T-cell (primary cell): Measurements from ENCODE around the gene MFAP5. TPM values are rescaled to one million over a fixed set of nuclear protein-coding genes. Genes with fewer than 3 reads are reported as not detected.
"Not testable (repeated sequence)": the region's sequence is repeated elsewhere in the genome, so short reads cannot be mapped to it uniquely, and the experiment has no call there.

Experiments
- ATAC-seq, 4 experiments: fragments of 200-7000 bp in 3 of 4; fragments of 150-1000 bp in 1 of 4; cut with Tn5 transposase; replicated peaks in 1 of 4; 1 replicate in 3 of 4; 2 replicates in 1 of 4; pipeline ENCODE4 v1.10.0; 2021; ENCODE audit warnings: moderate library complexity in 3 of 4, mild to moderate bottlenecking in 2 of 4, moderate number of reproducible peaks in 1 of 4
- CTCF ChIA-PET, 2 donors: fragments of 300-600 bp; sonication (Branson Sonifier 250); formaldehyde crosslinking; loops; one replicate each; lab custom pipeline; 2022; ENCODE audit warnings: antibody characterized with exemption in 2 of 2; lab: Charles Lee
- POLR2A ChIA-PET, 2 donors: fragments of 300-600 bp; sonication (Branson Sonifier 250); formaldehyde crosslinking; loops; one replicate each; lab custom pipeline; 2022; ENCODE audit warnings: antibody characterized with exemption in 2 of 2; lab: Charles Lee
- DNase-seq, 35 experiments: peaks; one replicate each; pipeline versions ENCODE4 v3.0.0 to v3.0.0-alpha.2; 2013 to 2023
- H3K27ac ChIP-seq: one replicate; pipeline ENCODE4 v1.5.1; 2013; ENCODE audit warnings: low read length
- H3K27me3 ChIP-seq, 2 experiments: replicated peaks in 1 of 2; 1 replicate in 1 of 2; 2 replicates in 1 of 2; pipeline versions ENCODE4 v1.6.1 to v1.7.0; 2013; ENCODE audit warnings: low read length in 1 of 2, mixed read lengths in 1 of 2; ENCODE audit not compliant: control insufficient read depth in 2 of 2, insufficient read depth in 2 of 2; ENCODE audit errors: extremely low read depth in 1 of 2
- H3K36me3 ChIP-seq, 2 donors: 1 replicate in 1 of 2; 2 replicates in 1 of 2; pipeline versions ENCODE4 v1.6.1 to v1.7.0; 2013; ENCODE audit warnings: low read length in 1 of 2; ENCODE audit not compliant: control insufficient read depth in 2 of 2, insufficient read depth in 1 of 2; ENCODE audit errors: extremely low read depth in 1 of 2
- H3K4me1 ChIP-seq, 2 experiments: 1 replicate in 1 of 2; 2 replicates in 1 of 2; pipeline versions ENCODE4 v1.6.1 to v1.7.0; 2013; ENCODE audit warnings: low read length in 2 of 2, mixed read lengths in 1 of 2; ENCODE audit not compliant: insufficient read depth in 2 of 2, control insufficient read depth in 1 of 2; ENCODE audit errors: extremely low read depth in 1 of 2
- H3K4me3 ChIP-seq, 2 donors: 1 replicate in 1 of 2; 2 replicates in 1 of 2; pipeline versions ENCODE4 v1.5.1 to v1.7.0; 2013; ENCODE audit warnings: mild to moderate bottlenecking in 2 of 2, low read length in 1 of 2, moderate library complexity in 1 of 2; ENCODE audit not compliant: control insufficient read depth in 1 of 2; ENCODE audit errors: extremely low read depth in 1 of 2
- H3K9me3 ChIP-seq: 2 replicates; pipeline ENCODE4 v1.7.0; 2013
- H3K27ac Mint-ChIP-seq, 2 donors: one replicate each; pipeline ENCODE4 v1.8.0; 2020 to 2021; ENCODE audit warnings: mild to moderate bottlenecking in 2 of 2, mixed read lengths in 2 of 2
- H3K27me3 Mint-ChIP-seq, 2 donors: one replicate each; pipeline ENCODE4 v1.8.0; 2021 to 2022; ENCODE audit warnings: mixed read lengths in 2 of 2
- H3K36me3 Mint-ChIP-seq: one replicate; pipeline ENCODE4 v1.8.0; 2021; ENCODE audit warnings: mixed read lengths
- H3K4me1 Mint-ChIP-seq, 3 donors: one replicate each; pipeline ENCODE4 v1.8.0; 2020 to 2022; ENCODE audit warnings: mixed read lengths in 3 of 3, mild to moderate bottlenecking in 1 of 3
- H3K4me3 Mint-ChIP-seq, 3 donors: one replicate each; pipeline ENCODE4 v1.8.0; 2020 to 2022; ENCODE audit warnings: mild to moderate bottlenecking in 3 of 3, mixed read lengths in 3 of 3, moderate library complexity in 3 of 3
- H3K9me3 Mint-ChIP-seq, 3 donors: one replicate each; pipeline ENCODE4 v1.8.0; 2020 to 2022; ENCODE audit warnings: mixed read lengths in 3 of 3
- WGBS: methylation state at CpG from one replicate; pipeline ENCODE4 v1.1.5; 2013; ENCODE audit warnings: missing lambda C conversion rate; ENCODE audit not compliant: insufficient coverage; 5-methylcytosine and 5-hydroxymethylcytosine counted together
- total RNA-seq, 35 experiments: library from RNA in 6 of 35; stranded (reverse) in 6 of 35; fragments of 120-200 nt in 1 of 35; gene quantifications; one replicate each; pipeline versions ENCODE4 v1.2.1 to v1.2.4 and lab custom pipeline; 2013 to 2026

The MFAP5 gene
- total RNA-seq, 5 donors from 2014 or later (not counting 1 experiment from before 2014, with no cell fraction given), result not detected

GRCh38 chr12:8639936-8640335, 22.7 kb downstream of the MFAP5 start:
- Histone ChIP-seq H3K27me3 (no peaks in the 10 kb centered on the region), H3K4me3 (no peak overlapping the region), H3K9me3 (no peaks in the 10 kb centered on the region), H3K36me3 (no peaks in the 10 kb centered on the region), H3K27ac (no peak overlapping the region), H3K4me1 (peaks cover 7 to 10% of the 10 kb centered on the region in 2 experiments)
- H3K4me3 Mint-ChIP-seq, result no peak overlapping the region
- no peaks in the 10 kb centered on the region for H3K27me3 Mint-ChIP-seq
- CTCF ChIA-PET, result interaction anchor here in 1 of 2 donors (0.6 to 1.1 kb wide), 2 partner anchors 27 to 115 kb away, joined by 3 to 4 read pairs; partner anchors contain the start of gene AICDA
- no peaks in the 10 kb centered on the region for H3K36me3 Mint-ChIP-seq
- no peak for ATAC-seq
- H3K27ac Mint-ChIP-seq, result peak overlapping the region; percentile 16 to 37
- no peaks in the 10 kb centered on the region for H3K9me3 Mint-ChIP-seq
- POLR2A ChIA-PET, result no interaction called here
- DNase-seq, result no peak
- H3K4me1 Mint-ChIP-seq, result peaks cover 15 to 17% (median 15%) of the 10 kb centered on the region in 3 donors
- WGBS, result no CpG with 5 or more reads among the region's 2 CpGs

DNA sequence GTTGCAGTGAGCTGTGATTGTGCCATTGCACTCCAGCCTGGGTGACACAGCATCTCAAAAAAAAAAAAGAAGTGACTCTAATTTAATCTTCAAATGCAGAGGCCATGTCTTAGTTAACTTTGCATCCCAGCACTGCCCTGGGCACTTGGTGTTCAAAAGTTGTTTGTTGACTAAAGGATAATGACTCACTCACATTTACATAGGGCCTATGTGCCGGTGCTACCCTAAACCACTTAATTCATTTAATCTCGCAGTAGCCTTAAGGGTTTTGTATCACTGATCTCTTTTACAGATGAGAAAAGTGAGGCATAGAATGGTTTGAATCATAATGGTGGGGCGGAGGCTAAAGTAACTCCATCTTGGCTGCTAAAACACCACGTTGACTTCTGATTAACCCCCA, 23.7 kb downstream of the MFAP5 start:
- no CpG with 5 or more reads among the region's 4 CpGs for WGBS
- no peak overlapping the region for H3K4me3 Mint-ChIP-seq
- H3K4me1 ChIP-seq, result peaks cover 2 to 3% of the 10 kb centered on the region in 2 experiments
- H3K36me3 Mint-ChIP-seq, result no peaks in the 10 kb centered on the region
- DNase-seq (no peak), ATAC-seq (no peak)
- H3K4me1 Mint-ChIP-seq, result peaks cover 5 to 7% (median 6%) of the 10 kb centered on the region in 3 donors
- H3K9me3 Mint-ChIP-seq, result no peaks in the 10 kb centered on the region
- CTCF ChIA-PET, result interaction anchor here in 1 of 2 donors (0.6 kb wide), 1 partner anchor 19 kb away, joined by 4 read pairs; no protein-coding TSS in a partner anchor
- no peak overlapping the region for H3K4me3 ChIP-seq
- peak overlapping the region; percentile 0 to 16 for H3K27ac Mint-ChIP-seq
- H3K27me3 Mint-ChIP-seq, result no peaks in the 10 kb centered on the region
- POLR2A ChIA-PET, result no interaction called here
- H3K27ac ChIP-seq, result no peak overlapping the region
- no peaks in the 10 kb centered on the region for H3K27me3 ChIP-seq
- H3K36me3 ChIP-seq, result no peaks in the 10 kb centered on the region
- H3K9me3 ChIP-seq, result no peaks in the 10 kb centered on the region

DNA sequence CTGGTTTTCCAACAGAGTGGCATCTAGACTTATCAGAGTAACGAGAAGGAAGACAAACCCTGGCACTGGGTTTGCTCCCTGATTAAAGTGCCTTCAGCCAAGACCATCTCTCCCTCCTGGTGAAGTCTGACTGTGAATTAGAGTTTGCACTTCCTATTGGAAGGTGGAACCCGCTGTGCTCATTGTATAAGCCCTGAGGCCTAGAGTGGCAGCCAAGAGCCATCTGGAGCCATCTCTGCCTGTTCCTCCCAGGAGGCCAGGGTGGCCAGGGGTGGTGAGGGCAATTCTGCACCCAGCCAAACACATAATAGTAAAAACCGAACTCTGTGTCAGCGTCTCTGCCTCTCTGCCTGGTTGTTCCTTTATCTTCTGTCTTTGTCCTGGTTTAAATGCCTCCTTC, 25.0 kb downstream of the MFAP5 start:
- H3K27me3 ChIP-seq, result no peaks in the 10 kb centered on the region
- DNase-seq, result no peak
- ATAC-seq, result no peak
- Mint-ChIP-seq H3K27ac (peak overlapping the region in 1 of 2 donors; percentile 40), H3K36me3 (no peaks in the 10 kb centered on the region), H3K9me3 (no peaks in the 10 kb centered on the region), H3K4me1 (no peaks in the 10 kb centered on the region), H3K27me3 (no peaks in the 10 kb centered on the region), H3K4me3 (no peak overlapping the region)
- no peaks in the 10 kb centered on the region for H3K9me3 ChIP-seq
- no peaks in the 10 kb centered on the region for H3K36me3 ChIP-seq
- no CpG with 5 or more reads among the region's 4 CpGs for WGBS
- ChIA-PET CTCF (no interaction called here), POLR2A (no interaction called here)
- no peak overlapping the region for H3K4me3 ChIP-seq
- no peaks in the 10 kb centered on the region for H3K4me1 ChIP-seq
- no peak overlapping the region for H3K27ac ChIP-seq

GRCh38 chr12:8637244-8637643, 25.4 kb downstream of the MFAP5 start:
- ChIA-PET CTCF (no interaction called here), POLR2A (no interaction called here)
- Mint-ChIP-seq H3K27ac (peak overlapping the region in 1 of 2 donors; percentile 40), H3K4me1 (no peaks in the 10 kb centered on the region), H3K9me3 (no peaks in the 10 kb centered on the region), H3K27me3 (no peaks in the 10 kb centered on the region), H3K4me3 (no peak overlapping the region), H3K36me3 (no peaks in the 10 kb centered on the region)
- no peaks in the 10 kb centered on the region for H3K4me1 ChIP-seq
- H3K9me3 ChIP-seq, result no peaks in the 10 kb centered on the region
- H3K27me3 ChIP-seq, result no peaks in the 10 kb centered on the region
- no peaks in the 10 kb centered on the region for H3K36me3 ChIP-seq
- H3K27ac ChIP-seq, result no peak overlapping the region
- ATAC-seq (no peak), DNase-seq (no peak)
- no peak overlapping the region for H3K4me3 ChIP-seq
- 100% methylated on average over 7 of the region's 7 CpGs for WGBS

GRCh38 chr12:8636581-8636980, 26.0 kb downstream of the MFAP5 start:
- Mint-ChIP-seq H3K4me1 (no peaks in the 10 kb centered on the region), H3K9me3 (no peaks in the 10 kb centered on the region), H3K36me3 (no peaks in the 10 kb centered on the region), H3K4me3 (no peak overlapping the region), H3K27ac (no peak overlapping the region), H3K27me3 (no peaks in the 10 kb centered on the region)
- no peak overlapping the region for H3K4me3 ChIP-seq
- ATAC-seq (no peak), DNase-seq (no peak)
- no peaks in the 10 kb centered on the region for H3K36me3 ChIP-seq
- 73% methylated on average over 3 of the region's 5 CpGs for WGBS
- ChIA-PET CTCF (no interaction called here), POLR2A (no interaction called here)
- no peaks in the 10 kb centered on the region for H3K4me1 ChIP-seq
- no peaks in the 10 kb centered on the region for H3K9me3 ChIP-seq
- H3K27me3 ChIP-seq, result no peaks in the 10 kb centered on the region
- H3K27ac ChIP-seq, result no peak overlapping the region

DNA sequence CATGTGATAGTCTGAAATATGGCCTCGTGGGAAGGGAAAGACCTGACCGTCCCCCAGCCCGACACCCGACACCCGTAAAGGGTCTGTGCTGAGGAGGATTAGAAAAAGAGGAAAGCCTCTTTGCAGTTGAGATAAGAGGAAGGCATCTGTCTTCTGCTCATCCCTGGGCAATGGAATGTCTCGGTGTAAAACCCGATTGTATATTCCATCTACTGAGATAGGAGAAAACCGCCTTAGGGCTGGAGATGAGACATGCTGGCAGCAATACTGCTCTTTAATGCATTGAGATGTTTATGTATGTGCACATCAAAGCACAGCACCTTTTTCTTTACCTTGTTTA, 26.6 kb downstream of the MFAP5 start:
- H3K27ac Mint-ChIP-seq, H3K36me3 ChIP-seq, H3K4me3 ChIP-seq, H3K27me3 ChIP-seq, H3K9me3 Mint-ChIP-seq, H3K36me3 Mint-ChIP-seq, H3K9me3 ChIP-seq, H3K4me1 ChIP-seq, H3K27me3 Mint-ChIP-seq, DNase-seq, POLR2A ChIA-PET, ATAC-seq, H3K27ac ChIP-seq, H3K4me3 Mint-ChIP-seq, H3K4me1 Mint-ChIP-seq: not testable (repeated sequence)
- 100% methylated on average over 4 of the region's 8 CpGs for WGBS
- CTCF ChIA-PET, result interaction anchor here in 1 of 2 donors (0.6 kb wide), 1 partner anchor 936 kb away, joined by 4 read pairs; no protein-coding TSS in a partner anchor
